Thyroid gland (tissue), 4 donors: Measurements from ENCODE around the gene OR4D2. TPM values are rescaled to one million over a fixed set of nuclear protein-coding genes. Genes with fewer than 3 reads are reported as not detected.

Experiments used
- DNase-seq, 2 donors: peaks; one replicate each; pipeline ENCODE4 v3.0.0-alpha.2; 2019
- H3K27ac ChIP-seq, 3 donors: fragments of 200-600 bp; sonication (generic); 1 replicate in 2 of 3; 2 replicates in 1 of 3; pipeline ENCODE4 v1.5.1; 2016 to 2019; ENCODE audit warnings: mild to moderate bottlenecking in 1 of 3, moderate library complexity in 1 of 3
- H3K27me3 ChIP-seq: fragments of 200-600 bp; sonication (generic); one replicate; pipeline ENCODE4 v1.5.1; 2019
- H3K36me3 ChIP-seq, 2 donors: fragments of 200-600 bp; sonication (generic); one replicate each; pipeline ENCODE4 v1.5.1; 2016 to 2019
- H3K4me1 ChIP-seq, 2 donors: fragments of 200-600 bp; sonication (generic); one replicate each; pipeline ENCODE4 v1.5.1; 2017 to 2019
- H3K4me3 ChIP-seq, 3 donors: fragments of 200-600 bp; sonication (generic); replicated peaks in 1 of 3; 1 replicate in 2 of 3; 2 replicates in 1 of 3; pipeline ENCODE4 v1.5.1; 2016; ENCODE audit warnings: mild to moderate bottlenecking in 1 of 3
- H3K9me3 ChIP-seq: fragments of 200-600 bp; sonication (generic); one replicate; pipeline ENCODE4 v1.5.1; 2017
- CTCF ChIP-seq, 6 experiments: fragments of 200-600 bp in 3 of 6; fragments of 450-650 bp in 3 of 6; sonication (generic) in 3 of 6; IDR thresholded peaks; one replicate each; pipeline ENCODE4 v1.5.1; 2016 to 2019; ENCODE audit warnings: antibody characterized with exemption in 6 of 6, mild to moderate bottlenecking in 2 of 6, inconsistent platforms in 1 of 6, moderate library complexity in 1 of 6
- POLR2A ChIP-seq, 2 donors: fragments of 450-650 bp; IDR thresholded peaks; one replicate each; pipeline ENCODE4 v1.6.1; 2017; ENCODE audit warnings: antibody characterized with exemption in 2 of 2, mild to moderate bottlenecking in 2 of 2, moderate library complexity in 1 of 2
- WGBS, 2 donors: methylation state at CpG; one replicate each; pipeline ENCODE4 v1.1.5; 2017; 5-methylcytosine and 5-hydroxymethylcytosine counted together
- intact Hi-C: fragments of 100-400 bp; cut with DNase I; formaldehyde crosslinking; loops from one replicate; pipeline ENCODE4 v1.15.1; 2023
- total RNA-seq, 4 donors: library from RNA; depleted of rRNA; stranded (reverse); fragments of >200 nt; gene quantifications; one replicate each; pipeline ENCODE4 v1.2.3, GENCODE V29; 2016

Gene OR4D2
- total RNA-seq, 4 donors from 2014 or later = not detected

- Histone ChIP-seq H3K4me1 (no peaks in the 10 kb centered on the region), H3K9me3 (no peaks in the 10 kb centered on the region), H3K36me3 (no peaks in the 10 kb centered on the region), H3K27ac (no peak overlapping the region), H3K27me3 (no peaks in the 10 kb centered on the region), H3K4me3 (no peak overlapping the region)
- WGBS, 2 donors = 22 to 38% methylated on average over 2 of the region's 2 CpGs
- intact Hi-C loops = no loop called here
- no peak for DNase-seq
- TF ChIP-seq CTCF (IDR thresholded peaks at IDR 0.05) (peak in 4 of 6 experiments; percentile 19 to 36 (median 28)), POLR2A (IDR thresholded peaks at IDR 0.05) (no peak)
These were observed 5.7 kb downstream of the OR4D2 start for GRCh38 chr17:58172369-58173071.

GRCh38 chr17:58174871-58175270 lies 8.1 kb downstream of the OR4D2 start:
- H3K27ac ChIP-seq = no peak overlapping the region
- 56 to 57% methylated on average over 3 of the region's 3 CpGs for WGBS, 2 donors
- H3K4me1 ChIP-seq = peaks cover 0 to 4% of the 10 kb centered on the region in 2 donors
- no peaks in the 10 kb centered on the region for H3K36me3 ChIP-seq
- no peak overlapping the region for H3K4me3 ChIP-seq
- H3K27me3 ChIP-seq = no peaks in the 10 kb centered on the region
- TF ChIP-seq CTCF (IDR thresholded peaks at IDR 0.05) (no peak), POLR2A (IDR thresholded peaks at IDR 0.05) (no peak)
- H3K9me3 ChIP-seq = no peaks in the 10 kb centered on the region
- intact Hi-C loops = no loop called here
- no peak for DNase-seq

- Histone ChIP-seq H3K36me3 (no peaks in the 10 kb centered on the region), H3K27me3 (no peaks in the 10 kb centered on the region), H3K9me3 (no peaks in the 10 kb centered on the region), H3K27ac (no peak overlapping the region), H3K4me1 (peaks cover 0 to 4% of the 10 kb centered on the region in 2 donors), H3K4me3 (no peak overlapping the region)
- no peak for TF ChIP-seq CTCF (IDR thresholded peaks at IDR 0.05)
- no peak for TF ChIP-seq POLR2A (IDR thresholded peaks at IDR 0.05)
- intact Hi-C loops = no loop called here
- WGBS, 2 donors = 31 to 41% methylated on average over 7 of the region's 7 CpGs
- DNase-seq = no peak
These were observed 9.4 kb downstream of the OR4D2 start for GRCh38 chr17:58176200-58176599.

- TF ChIP-seq CTCF (IDR thresholded peaks at IDR 0.05) (no peak), POLR2A (IDR thresholded peaks at IDR 0.05) (no peak)
- DNase-seq = no peak
- Histone ChIP-seq H3K9me3 (no peaks in the 10 kb centered on the region), H3K4me3 (no peak overlapping the region), H3K36me3 (no peaks in the 10 kb centered on the region), H3K27me3 (no peaks in the 10 kb centered on the region), H3K4me1 (peaks cover 0 to 4% of the 10 kb centered on the region in 2 donors), H3K27ac (no peak overlapping the region)
- intact Hi-C loops = no loop called here
- 79 to 82% methylated on average over 4 of the region's 4 CpGs for WGBS, 2 donors
These were observed 15.0 kb downstream of the OR4D2 start for GRCh38 chr17:58181796-58182195.

- Histone ChIP-seq H3K4me3 (no peak overlapping the region), H3K27ac (no peak overlapping the region), H3K36me3 (no peaks in the 10 kb centered on the region), H3K27me3 (no peaks in the 10 kb centered on the region), H3K9me3 (no peaks in the 10 kb centered on the region), H3K4me1 (peaks cover 0 to 4% of the 10 kb centered on the region in 2 donors)
- 92% methylated on average over 4 of the region's 4 CpGs for WGBS, 2 donors
- intact Hi-C loops = no loop called here
- no peak for DNase-seq
- TF ChIP-seq POLR2A (IDR thresholded peaks at IDR 0.05) (no peak), CTCF (IDR thresholded peaks at IDR 0.05) (no peak)
These were observed 16.7 kb downstream of the OR4D2 start for GRCh38 chr17:58183514-58183913.
